GM21786 (cell line): ENCODE results near the gene MICAL2.

Source experiments
- ATAC-seq: cut with Tn5 transposase; IDR thresholded peaks from one replicate; pipeline ENCODE4 v1.9.1; 2021; ENCODE audit not compliant: unreplicated experiment

The MICAL2 gene

GRCh38 chr11:12094872-12095800, 15.3 kb upstream of the MICAL2 start:
- no peak for ATAC-seq

- ATAC-seq, result no peak
These were observed 13.2 kb upstream of the MICAL2 start for GRCh38 chr11:12097219-12097618.

- ATAC-seq, result no peak
These were observed 11.8 kb upstream of the MICAL2 start for GRCh38 chr11:12098601-12099000.

- ATAC-seq, result no peak
These were observed 11.1 kb upstream of the MICAL2 start for GRCh38 chr11:12099132-12099873.

GRCh38 chr11:12100429-12100828, 10.0 kb upstream of the MICAL2 start:
- no peak for ATAC-seq

GRCh38 chr11:12100841-12101242, 9.5 kb upstream of the MICAL2 start:
- no peak for ATAC-seq

GRCh38 chr11:12101318-12101717, 9.1 kb upstream of the MICAL2 start:
- ATAC-seq, result no peak

GRCh38 chr11:12102588-12103410, 7.6 kb upstream of the MICAL2 start:
- ATAC-seq, result no peak

- no peak for ATAC-seq
These were observed 6.8 kb upstream of the MICAL2 start for GRCh38 chr11:12103411-12104225.

- ATAC-seq, result no peak
These were observed 4.9 kb upstream of the MICAL2 start for GRCh38 chr11:12105471-12105870.

- no peak for ATAC-seq
These were observed 4.3 kb upstream of the MICAL2 start for GRCh38 chr11:12106101-12106500.

GRCh38 chr11:12106501-12106900, 3.9 kb upstream of the MICAL2 start:
- ATAC-seq, result no peak

GRCh38 chr11:12108875-12109453, 1.4 kb upstream of the MICAL2 start:
- ATAC-seq, result no peak

- no peak for ATAC-seq
These were observed 696 bp upstream of the MICAL2 start for GRCh38 chr11:12109591-12110196.

GRCh38 chr11:12110714-12111548, 541 bp downstream of the MICAL2 start:
- ATAC-seq, result peak; percentile 21

- ATAC-seq, result no peak
These were observed 1.4 kb downstream of the MICAL2 start for GRCh38 chr11:12111549-12112520.

GRCh38 chr11:12112750-12113149, 2.4 kb downstream of the MICAL2 start:
- ATAC-seq, result no peak

GRCh38 chr11:12113294-12113693, 2.9 kb downstream of the MICAL2 start:
- no peak for ATAC-seq
